Activated CD4-positive, alpha-beta memory T cell treated with anti-CD3 and anti-CD28 coated beads, Interleukin-2, amount 10 ng/mL, durations not matched to agents 7 days and 5 days (primary cell): ENCODE results near the gene NEDD4L. TPM values are rescaled to one million over a fixed set of nuclear protein-coding genes. Genes with fewer than 3 reads are reported as not detected.

ENCODE experiments used
- CTCF ChIA-PET: fragments of 350-600 bp; sonication (Branson Sonifier 250); formaldehyde crosslinking; loops from one replicate; lab custom pipeline; 2021; ENCODE audit warnings: antibody characterized with exemption, inconsistent platforms; lab: Charles Lee
- POLR2A ChIA-PET: fragments of 350-600 bp; sonication (Branson Sonifier 250); formaldehyde crosslinking; loops from one replicate; lab custom pipeline; 2021; ENCODE audit warnings: antibody characterized with exemption; lab: Charles Lee
- DNase-seq: peaks from one replicate; pipeline ENCODE4 v3.0.0-alpha.2; 2020
- H3K27ac Mint-ChIP-seq: one replicate; pipeline ENCODE4 v1.8.0; 2021; ENCODE audit warnings: mild to moderate bottlenecking, mixed read lengths
- H3K27me3 Mint-ChIP-seq: one replicate; pipeline ENCODE4 v1.8.0; 2021; ENCODE audit warnings: mixed read lengths
- H3K36me3 Mint-ChIP-seq: one replicate; pipeline ENCODE4 v1.8.0; 2021; ENCODE audit warnings: low read depth, mixed read lengths
- H3K4me1 Mint-ChIP-seq: one replicate; pipeline ENCODE4 v1.8.0; 2021; ENCODE audit warnings: mixed read lengths
- H3K4me3 Mint-ChIP-seq: one replicate; pipeline ENCODE4 v1.8.0; 2021; ENCODE audit warnings: mild to moderate bottlenecking, mixed read lengths
- H3K9me3 Mint-ChIP-seq: one replicate; pipeline ENCODE4 v1.8.0; 2021; ENCODE audit warnings: mixed read lengths
- total RNA-seq, 2 experiments: library from RNA; stranded (reverse); gene quantifications; one replicate each; pipeline ENCODE4 v1.2.3, GENCODE V29; 2021

The NEDD4L gene
- total RNA-seq, 2 experiments from 2014 or later, result 4.6 to 5.8 TPM

DNA sequence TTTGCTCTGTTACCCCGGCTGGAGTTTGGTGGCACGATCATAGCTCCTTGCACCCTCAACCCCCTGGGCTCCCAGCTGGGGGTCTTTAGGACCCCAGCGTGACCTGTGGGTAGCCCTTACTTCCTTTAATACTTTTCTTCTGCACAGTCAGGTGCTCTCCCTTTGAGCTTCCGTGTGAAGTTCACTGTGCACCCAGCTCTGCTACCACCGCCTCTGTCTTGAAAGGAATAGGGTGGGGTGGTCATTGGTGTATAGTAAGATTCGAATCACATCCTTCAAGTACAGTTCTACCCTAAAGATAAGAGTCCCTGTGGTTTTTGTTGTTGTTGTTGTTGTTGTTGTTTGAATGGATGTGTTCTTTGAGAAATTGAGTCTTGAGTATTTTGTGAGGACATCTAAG, 267.4 kb downstream of the NEDD4L start:
- peaks cover 33% of the 10 kb centered on the region for H3K4me1 Mint-ChIP-seq
- H3K36me3 Mint-ChIP-seq, result no peaks in the 10 kb centered on the region
- ChIA-PET POLR2A (no interaction called here), CTCF (interaction anchor here (0.8 to 1.2 kb wide), 2 partner anchors 10 to 453 kb away, joined by 3 read pairs; no protein-coding TSS in a partner anchor)
- H3K9me3 Mint-ChIP-seq, result no peaks in the 10 kb centered on the region
- H3K27ac Mint-ChIP-seq, result no peak overlapping the region
- H3K27me3 Mint-ChIP-seq, result peaks cover 9% of the 10 kb centered on the region
- H3K4me3 Mint-ChIP-seq, result no peak overlapping the region
- no peak for DNase-seq

GRCh38 chr18:58313491-58314032, 269.5 kb downstream of the NEDD4L start:
- H3K4me1 Mint-ChIP-seq, result peaks cover 45% of the 10 kb centered on the region

GRCh38 chr18:58314284-58314683, 270.3 kb downstream of the NEDD4L start:
- no peak overlapping the region for H3K4me3 Mint-ChIP-seq
- H3K27ac Mint-ChIP-seq, result no peak overlapping the region
- DNase-seq, result no peak
- H3K27me3 Mint-ChIP-seq, result peaks cover 3% of the 10 kb centered on the region
- CTCF ChIA-PET, result interaction anchor here (1.1 kb wide), 1 partner anchor 8 kb away, joined by 6 read pairs; no protein-coding TSS in a partner anchor
- H3K9me3 Mint-ChIP-seq, result no peaks in the 10 kb centered on the region
- H3K36me3 Mint-ChIP-seq, result no peaks in the 10 kb centered on the region
- POLR2A ChIA-PET, result interaction anchor here (1.1 kb wide), 1 partner anchor 8 kb away, joined by 3 read pairs; no protein-coding TSS in a partner anchor
- H3K4me1 Mint-ChIP-seq, result peaks cover 43% of the 10 kb centered on the region

More at GRCh38 chr18:58313491-58314032, 269.5 kb downstream of the NEDD4L start:
- Mint-ChIP-seq H3K27me3 (peaks cover 8% of the 10 kb centered on the region), H3K4me3 (no peak overlapping the region), H3K27ac (no peak overlapping the region), H3K9me3 (no peaks in the 10 kb centered on the region), H3K36me3 (no peaks in the 10 kb centered on the region)
- POLR2A ChIA-PET, result interaction anchor here (1.1 kb wide), 1 partner anchor 8 kb away, joined by 3 read pairs; no protein-coding TSS in a partner anchor
- no peak for DNase-seq
- CTCF ChIA-PET, result interaction anchor here (1.1 kb wide), 1 partner anchor 8 kb away, joined by 6 read pairs; no protein-coding TSS in a partner anchor

DNA sequence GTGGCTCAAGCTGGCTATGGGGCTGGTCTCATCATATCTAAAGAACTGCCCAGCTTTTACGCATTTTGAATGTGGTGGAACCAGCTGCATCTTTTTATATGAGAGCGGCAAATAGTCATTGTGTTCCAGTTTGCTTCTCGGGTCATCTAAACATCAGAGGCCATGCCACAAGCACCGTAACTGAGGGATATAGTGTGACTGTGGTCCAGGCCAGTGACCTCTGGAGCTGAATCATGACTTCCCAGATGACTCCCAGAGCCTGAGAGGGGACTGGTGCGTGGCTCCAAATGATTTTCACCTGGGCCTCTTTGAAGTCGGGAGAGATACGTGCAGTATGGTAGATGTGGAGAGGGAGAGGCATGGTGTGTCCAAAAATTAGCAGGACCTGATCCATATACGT, 271.0 kb downstream of the NEDD4L start:
- ChIA-PET POLR2A (no interaction called here), CTCF (no interaction called here)
- no peaks in the 10 kb centered on the region for H3K36me3 Mint-ChIP-seq
- peaks cover 3% of the 10 kb centered on the region for H3K27me3 Mint-ChIP-seq
- H3K27ac Mint-ChIP-seq, result no peak overlapping the region
- H3K4me1 Mint-ChIP-seq, result peaks cover 36% of the 10 kb centered on the region
- H3K4me3 Mint-ChIP-seq, result no peak overlapping the region
- no peak for DNase-seq
- no peaks in the 10 kb centered on the region for H3K9me3 Mint-ChIP-seq

DNA sequence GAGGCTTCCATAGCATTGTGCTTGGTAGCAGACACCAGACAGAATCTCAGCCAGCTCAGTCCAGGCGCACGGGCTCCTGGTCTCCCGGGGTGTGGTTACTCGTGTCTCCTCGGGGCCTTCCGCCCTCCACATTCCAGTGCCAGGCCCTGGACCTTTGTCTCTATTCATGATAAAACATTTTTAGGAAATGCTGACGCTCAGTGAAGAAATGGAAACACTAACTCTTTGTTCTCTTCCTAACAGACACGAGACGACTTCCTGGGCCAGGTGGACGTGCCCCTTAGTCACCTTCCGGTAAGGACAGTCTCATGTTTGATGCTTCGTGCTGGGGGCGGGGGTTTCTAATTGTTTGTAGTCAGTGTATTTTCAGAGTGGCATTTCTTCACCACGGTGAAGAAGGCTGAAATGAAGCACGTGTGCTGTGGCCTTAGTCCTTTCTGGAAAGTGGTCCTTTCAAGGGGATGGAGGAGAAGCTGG, 271.8 kb downstream of the NEDD4L start:
- Mint-ChIP-seq H3K36me3 (no peaks in the 10 kb centered on the region), H3K9me3 (no peaks in the 10 kb centered on the region), H3K4me3 (no peak overlapping the region), H3K27me3 (peaks cover 3% of the 10 kb centered on the region), H3K4me1 (peaks cover 28% of the 10 kb centered on the region), H3K27ac (no peak overlapping the region)
- CTCF ChIA-PET, result no interaction called here
- POLR2A ChIA-PET, result no interaction called here
- no peak for DNase-seq

- Mint-ChIP-seq H3K4me3 (no peak overlapping the region), H3K9me3 (no peaks in the 10 kb centered on the region), H3K36me3 (no peaks in the 10 kb centered on the region), H3K27ac (no peak overlapping the region), H3K4me1 (peaks cover 27% of the 10 kb centered on the region), H3K27me3 (peaks cover 6% of the 10 kb centered on the region)
- POLR2A ChIA-PET, result interaction anchor here (1.1 kb wide), 1 partner anchor 8 kb away, joined by 3 read pairs; no protein-coding TSS in a partner anchor
- CTCF ChIA-PET, result interaction anchor here (1.3 kb wide), 1 partner anchor 95 kb away, joined by 3 read pairs; no protein-coding TSS in a partner anchor
- no peak for DNase-seq
Measured at GRCh38 chr18:58316396-58317342, 272.6 kb downstream of the NEDD4L start.

DNA sequence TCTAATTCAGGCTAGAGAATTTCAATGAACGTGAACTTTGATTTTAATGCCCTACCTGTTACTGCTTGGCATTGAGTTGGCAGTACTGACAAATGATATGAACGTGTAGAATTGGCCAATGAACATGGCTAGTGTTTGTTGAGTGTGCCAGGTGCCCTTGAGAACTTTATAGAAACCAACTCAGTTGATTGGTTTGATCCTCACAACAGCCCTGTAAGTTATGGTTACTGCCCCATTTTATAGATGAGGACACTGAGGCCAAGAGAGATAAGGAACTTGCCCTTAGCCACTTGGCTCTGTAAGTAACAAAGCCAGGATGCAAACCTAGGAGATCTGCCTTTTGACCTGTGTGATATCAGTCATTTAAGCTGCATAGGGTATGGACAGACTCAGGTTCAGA, 275.7 kb downstream of the NEDD4L start:
- Mint-ChIP-seq H3K27me3 (peaks cover 6% of the 10 kb centered on the region), H3K27ac (no peak overlapping the region), H3K9me3 (no peaks in the 10 kb centered on the region), H3K36me3 (no peaks in the 10 kb centered on the region), H3K4me3 (no peak overlapping the region), H3K4me1 (peaks cover 34% of the 10 kb centered on the region)
- no peak for DNase-seq
- ChIA-PET CTCF (no interaction called here), POLR2A (no interaction called here)

DNA sequence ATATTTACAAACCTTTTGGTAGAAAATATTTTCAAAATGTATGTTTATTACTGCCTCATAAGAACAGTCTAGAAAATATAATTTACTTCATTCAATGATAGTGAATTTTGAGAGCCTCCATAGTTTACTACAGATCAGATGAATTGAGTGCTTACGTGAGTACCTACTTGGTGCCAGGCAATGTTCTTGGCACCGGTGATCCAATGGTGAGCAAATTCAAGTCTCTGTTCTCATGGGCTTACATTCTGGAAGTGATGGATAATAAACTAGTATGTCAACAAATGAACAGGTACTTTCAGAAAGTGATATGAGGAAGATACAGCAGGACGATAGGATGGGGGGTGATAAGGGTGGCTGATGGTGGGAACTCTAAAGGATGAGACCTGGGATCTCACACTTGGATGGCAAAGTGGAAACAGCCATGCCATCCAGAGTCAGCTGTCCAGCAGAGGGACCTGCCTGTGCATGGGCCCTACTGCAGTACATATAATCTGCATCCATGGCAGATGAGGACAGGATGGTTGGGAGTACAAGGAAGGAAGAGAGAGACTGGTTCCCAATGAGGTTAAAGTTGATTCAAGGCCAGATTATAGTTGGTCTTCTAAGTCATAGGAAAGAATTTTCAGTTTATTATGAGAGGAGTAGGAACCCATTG, 277.0 kb downstream of the NEDD4L start:
- Mint-ChIP-seq H3K36me3 (no peaks in the 10 kb centered on the region), H3K27ac (no peak overlapping the region), H3K27me3 (peaks cover 6% of the 10 kb centered on the region), H3K9me3 (no peaks in the 10 kb centered on the region), H3K4me1 (peaks cover 29% of the 10 kb centered on the region), H3K4me3 (no peak overlapping the region)
- DNase-seq, result no peak
- ChIA-PET CTCF (interaction anchor here (0.6 to 1.3 kb wide), 7 partner anchors 10 to 574 kb away, joined by 3 to 14 read pairs (median 4); no protein-coding TSS in a partner anchor), POLR2A (interaction anchor here (0.9 kb wide), 1 partner anchor 11 kb away, joined by 3 read pairs; no protein-coding TSS in a partner anchor)

GRCh38 chr18:58321986-58322385, 278.0 kb downstream of the NEDD4L start:
- Mint-ChIP-seq H3K4me3 (peak overlapping the region; percentile 19), H3K36me3 (no peaks in the 10 kb centered on the region), H3K27me3 (peaks cover 6% of the 10 kb centered on the region), H3K27ac (peak overlapping the region; percentile 68), H3K9me3 (no peaks in the 10 kb centered on the region), H3K4me1 (peaks cover 22% of the 10 kb centered on the region)
- CTCF ChIA-PET, result interaction anchor here (0.6 to 1.3 kb wide), 20 partner anchors 8 to 440 kb away, joined by 3 to 14 read pairs (median 4); partner anchors contain the start of gene NEDD4L
- peak; percentile 69 for DNase-seq
- POLR2A ChIA-PET, result interaction anchor here (0.9 to 1.0 kb wide), 2 partner anchors 8 to 12 kb away, joined by 3 read pairs; no protein-coding TSS in a partner anchor

GRCh38 chr18:58322464-58322863, 278.4 kb downstream of the NEDD4L start:
- no peak for DNase-seq
- H3K27ac Mint-ChIP-seq, result no peak overlapping the region
- no peaks in the 10 kb centered on the region for H3K36me3 Mint-ChIP-seq
- no peak overlapping the region for H3K4me3 Mint-ChIP-seq
- H3K9me3 Mint-ChIP-seq, result no peaks in the 10 kb centered on the region
- CTCF ChIA-PET, result interaction anchor here (0.9 to 1.3 kb wide), 13 partner anchors 8 to 440 kb away, joined by 3 to 14 read pairs (median 4); partner anchors contain the start of gene NEDD4L
- POLR2A ChIA-PET, result interaction anchor here (1.0 kb wide), 1 partner anchor 9 kb away, joined by 3 read pairs; no protein-coding TSS in a partner anchor
- peaks cover 6% of the 10 kb centered on the region for H3K27me3 Mint-ChIP-seq
- H3K4me1 Mint-ChIP-seq, result peaks cover 18% of the 10 kb centered on the region

GRCh38 chr18:58323866-58324762, 280.1 kb downstream of the NEDD4L start:
- Mint-ChIP-seq H3K4me1 (peaks cover 15% of the 10 kb centered on the region), H3K4me3 (no peak overlapping the region), H3K27ac (no peak overlapping the region), H3K36me3 (no peaks in the 10 kb centered on the region), H3K27me3 (peaks cover 6% of the 10 kb centered on the region), H3K9me3 (no peaks in the 10 kb centered on the region)
- ChIA-PET POLR2A (no interaction called here), CTCF (no interaction called here)
- DNase-seq, result no peak
